HUES6 (cell line): Measurements from ENCODE around the gene AHRR.
"Not testable (repeated sequence)": the region's sequence is repeated elsewhere in the genome, so short reads cannot be mapped to it uniquely, and the experiment has no call there.

Experiments used
- H3K27ac ChIP-seq: 2 replicates; pipeline ENCODE4 v1.7.0; 2013; ENCODE audit warnings: low read depth, mild to moderate bottlenecking, low read length, inconsistent platforms
- H3K27me3 ChIP-seq: 2 replicates; pipeline ENCODE4 v1.6.1; 2013; ENCODE audit warnings: low read length; ENCODE audit not compliant: control insufficient read depth, insufficient read depth
- H3K36me3 ChIP-seq: 2 replicates; pipeline ENCODE4 v1.6.1; 2013; ENCODE audit warnings: low read length; ENCODE audit not compliant: control insufficient read depth, insufficient read depth
- H3K4me1 ChIP-seq: 2 replicates; pipeline ENCODE4 v1.6.1; 2013; ENCODE audit warnings: low read length; ENCODE audit not compliant: control insufficient read depth, insufficient read depth
- H3K4me3 ChIP-seq: 2 replicates; pipeline ENCODE4 v1.5.1; 2013; ENCODE audit warnings: low read depth, low read length
- H3K9ac ChIP-seq: one replicate; pipeline ENCODE4 v1.6.1; 2013; ENCODE audit warnings: mild to moderate bottlenecking, low read length
- H3K9me3 ChIP-seq: 2 replicates; pipeline ENCODE4 v1.6.1; 2013; ENCODE audit warnings: low read depth, low read length; ENCODE audit not compliant: control insufficient read depth, insufficient read depth

AHRR gene

DNA sequence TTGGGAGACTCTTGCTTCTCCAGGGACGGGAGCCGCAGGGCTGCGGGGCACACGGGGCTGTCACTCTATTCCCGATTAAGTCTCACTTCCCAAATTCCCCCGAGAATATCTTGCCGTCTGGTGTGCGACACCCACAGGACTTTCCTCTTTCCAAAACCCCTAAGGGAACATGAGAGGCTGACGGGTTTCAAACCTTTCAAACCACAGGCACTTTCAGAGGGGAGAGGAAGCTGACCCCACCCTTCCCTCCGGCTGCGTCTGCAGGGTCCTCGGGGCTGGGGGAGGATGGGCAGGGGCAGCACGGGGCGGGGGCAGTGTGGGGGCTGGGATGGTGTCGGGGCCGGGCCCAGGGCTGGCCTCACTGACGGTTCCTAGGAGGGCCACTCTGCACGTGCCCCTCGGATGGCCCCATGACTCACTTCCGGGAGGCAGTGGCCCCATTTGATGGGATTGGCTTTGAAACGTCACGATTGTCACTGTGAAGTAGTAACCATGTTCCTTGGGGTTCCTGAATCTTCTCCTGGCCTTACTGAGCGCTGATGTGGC, 164.5 kb downstream of the AHRR start:
- no peaks in the 10 kb centered on the region for H3K4me1 ChIP-seq
- no peak overlapping the region for H3K9ac ChIP-seq
- no peaks in the 10 kb centered on the region for H3K36me3 ChIP-seq
- no peaks in the 10 kb centered on the region for H3K9me3 ChIP-seq
- H3K27me3 ChIP-seq: peaks cover 17% of the 10 kb centered on the region; the same call in 1 of the 2 replicates
- H3K4me3 ChIP-seq: no peak overlapping the region
- H3K27ac ChIP-seq: no peak overlapping the region

DNA sequence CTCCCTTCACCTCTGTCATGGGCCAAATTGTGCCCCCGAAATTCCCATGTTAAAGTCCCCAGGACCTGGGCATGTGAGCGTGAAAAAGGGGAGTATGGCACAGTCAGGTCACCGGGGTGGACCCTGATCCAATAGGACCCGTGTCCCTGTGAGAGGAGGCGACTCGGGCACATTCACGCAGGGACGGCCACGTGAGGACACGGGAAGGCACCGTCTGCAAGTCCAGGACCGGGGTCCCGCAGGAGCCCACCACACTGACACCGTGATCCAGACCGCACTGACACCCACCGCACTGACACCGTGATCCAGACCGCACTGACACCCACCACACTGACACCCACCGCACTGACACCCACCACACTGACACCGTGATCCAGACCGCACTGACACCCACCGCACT, 165.1 kb downstream of the AHRR start:
- not testable (repeated sequence) for H3K9ac ChIP-seq, H3K4me3 ChIP-seq, H3K4me1 ChIP-seq, H3K27ac ChIP-seq, H3K36me3 ChIP-seq, H3K9me3 ChIP-seq
- peaks cover 22% of the 10 kb centered on the region; the same call in 1 of the 2 replicates for H3K27me3 ChIP-seq
